H1 (cell line): Measurements from ENCODE around the gene CST2.
"Not testable (repeated sequence)": the region's sequence is repeated elsewhere in the genome, so short reads cannot be mapped to it uniquely, and the experiment has no call there.

Experiments used
- BCL11A ChIP-seq, 2 experiments: IDR thresholded peaks; one replicate each; pipeline ENCODE4 v1.6.1; 2011; ENCODE audit warnings: low read depth in 2 of 2, low read length in 2 of 2, mild to moderate bottlenecking in 2 of 2
- CBX8 ChIP-seq: fragments of 300-800, 300-1000 bp; sonication (generic); IDR thresholded peaks from 2 replicates; pipeline ENCODE4 v1.7.1; 2016; ENCODE audit warnings: low read depth, low read length, borderline replicate concordance
- EGR1 ChIP-seq: IDR thresholded peaks from 2 replicates; pipeline ENCODE4 v1.6.1; 2011; ENCODE audit warnings: low read depth, low read length, borderline replicate concordance
- KDM1A ChIP-seq: fragments of 200-600, 300-600 bp; sonication (generic); IDR thresholded peaks from 2 replicates; pipeline ENCODE4 v1.7.1; 2016; ENCODE audit warnings: mild to moderate bottlenecking, low read length, borderline replicate concordance
- NRF1 ChIP-seq: IDR thresholded peaks from 2 replicates; pipeline ENCODE4 v1.6.1; 2011; ENCODE audit warnings: mild to moderate bottlenecking, low read depth, low read length, improper control_type of control experiment
- SP1 ChIP-seq: IDR thresholded peaks from 2 replicates; pipeline ENCODE4 v1.6.1; 2011; ENCODE audit warnings: low read depth, low read length
- TAF1 ChIP-seq: IDR thresholded peaks from 2 replicates; pipeline ENCODE4 v1.6.1; 2011; ENCODE audit warnings: mild to moderate bottlenecking, low read depth, low read length
- TAF7 ChIP-seq: optimal IDR thresholded peaks from 2 replicates; pipeline ENCODE3; 2011; ENCODE audit warnings: low read depth, mild to moderate bottlenecking, inconsistent platforms, low read length, moderate library complexity, borderline replicate concordance
- TF ChIP-seq, protein P1 (sequence below), 3 experiments: IDR thresholded peaks; 1 replicate in 2 of 3; 2 replicates in 1 of 3; pipeline versions ENCODE4 v1.5.1 to v1.6.1; 2011; ENCODE audit warnings: low read length in 3 of 3, mild to moderate bottlenecking in 3 of 3, inconsistent platforms in 2 of 3, low read depth in 1 of 3, moderate library complexity in 1 of 3; ENCODE audit not compliant: insufficient read depth in 1 of 3; ENCODE audit errors: control extremely low read depth in 1 of 3
- TF ChIP-seq, protein P2 (sequence below): IDR thresholded peaks from 2 replicates; pipeline ENCODE4 v1.6.1; 2012; ENCODE audit warnings: inconsistent platforms

DNA sequence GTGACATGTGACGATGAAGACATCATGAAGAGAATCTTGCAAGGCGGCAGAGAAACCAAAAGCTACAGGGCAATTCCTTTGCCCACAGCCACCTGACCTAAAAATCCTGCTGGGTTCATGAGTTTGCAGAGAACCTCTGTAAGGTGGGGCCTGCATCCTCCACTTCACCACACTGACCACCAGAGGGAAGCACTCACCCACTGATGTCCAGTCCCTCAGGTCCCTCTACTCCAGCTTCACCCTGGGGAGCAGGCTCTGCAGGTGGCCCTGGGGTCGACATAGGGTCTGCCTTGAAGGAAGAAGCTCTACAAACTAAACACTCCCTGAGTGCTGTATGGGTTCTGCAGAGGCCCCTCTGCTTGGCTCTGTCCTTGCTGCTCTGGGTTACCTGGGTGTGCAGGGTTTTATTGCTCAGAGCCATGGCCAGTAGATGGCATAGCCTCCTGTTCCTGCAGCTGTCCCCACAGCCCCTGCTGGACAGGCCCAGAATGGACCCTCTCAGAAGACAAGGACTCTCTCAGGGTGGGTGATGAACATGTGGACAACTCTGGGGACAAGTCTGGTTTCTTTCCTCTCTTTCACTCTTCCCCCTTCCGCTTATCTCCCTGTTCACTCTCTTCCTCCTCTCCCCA lies 27.2 kb downstream of the CST2 start:
- not testable (repeated sequence) for TF ChIP-seq KDM1A; TAF7; SP1; CBX8; TAF1; EGR1; NRF1; BCL11A (IDR thresholded peaks at IDR 0.05; ENCODE audit: low read depth in 2 of 2, low read length in 2 of 2)
- TF ChIP-seq, protein P1, sequence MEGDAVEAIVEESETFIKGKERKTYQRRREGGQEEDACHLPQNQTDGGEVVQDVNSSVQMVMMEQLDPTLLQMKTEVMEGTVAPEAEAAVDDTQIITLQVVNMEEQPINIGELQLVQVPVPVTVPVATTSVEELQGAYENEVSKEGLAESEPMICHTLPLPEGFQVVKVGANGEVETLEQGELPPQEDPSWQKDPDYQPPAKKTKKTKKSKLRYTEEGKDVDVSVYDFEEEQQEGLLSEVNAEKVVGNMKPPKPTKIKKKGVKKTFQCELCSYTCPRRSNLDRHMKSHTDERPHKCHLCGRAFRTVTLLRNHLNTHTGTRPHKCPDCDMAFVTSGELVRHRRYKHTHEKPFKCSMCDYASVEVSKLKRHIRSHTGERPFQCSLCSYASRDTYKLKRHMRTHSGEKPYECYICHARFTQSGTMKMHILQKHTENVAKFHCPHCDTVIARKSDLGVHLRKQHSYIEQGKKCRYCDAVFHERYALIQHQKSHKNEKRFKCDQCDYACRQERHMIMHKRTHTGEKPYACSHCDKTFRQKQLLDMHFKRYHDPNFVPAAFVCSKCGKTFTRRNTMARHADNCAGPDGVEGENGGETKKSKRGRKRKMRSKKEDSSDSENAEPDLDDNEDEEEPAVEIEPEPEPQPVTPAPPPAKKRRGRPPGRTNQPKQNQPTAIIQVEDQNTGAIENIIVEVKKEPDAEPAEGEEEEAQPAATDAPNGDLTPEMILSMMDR (IDR thresholded peaks at IDR 0.05; ENCODE audit: control extremely low read depth in 1 of 3, insufficient read depth in 1 of 3, low read depth in 1 of 3, low read length in 3 of 3), result peak; percentile 56 to 64 (median 62)
- TF ChIP-seq, protein P2, sequence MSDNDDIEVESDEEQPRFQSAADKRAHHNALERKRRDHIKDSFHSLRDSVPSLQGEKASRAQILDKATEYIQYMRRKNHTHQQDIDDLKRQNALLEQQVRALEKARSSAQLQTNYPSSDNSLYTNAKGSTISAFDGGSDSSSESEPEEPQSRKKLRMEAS, result not testable (repeated sequence)
